OCI-LY3 (cell line): ENCODE data around the gene SLC19A1.

Experiments
- H2AFZ ChIP-seq: fragments of 200-600, 300-600 bp; shearing (Covaris generic); 2 replicates; pipeline ENCODE4 v1.6.0; 2014; ENCODE audit warnings: antibody characterized with exemption, low read depth, low read length
- H3K27ac ChIP-seq: fragments of 200-600, 300-600 bp; sonication (generic); 2 replicates; pipeline ENCODE4 v1.5.1; 2014; ENCODE audit warnings: mild to moderate bottlenecking, low read length, moderate library complexity, mixed read lengths
- H3K27me3 ChIP-seq: fragments of 200-600, 300-600 bp; sonication (generic); 2 replicates; pipeline ENCODE4 v1.6.1; 2014; ENCODE audit warnings: low read depth, low read length, mixed read lengths
- H3K36me3 ChIP-seq: fragments of 200-600, 300-600 bp; sonication (generic); replicated peaks from 2 replicates; pipeline ENCODE3; 2014; ENCODE audit warnings: low read depth, low read length, mixed read lengths
- H3K4me1 ChIP-seq: fragments of 300-600, 200-600 bp; sonication (generic); 2 replicates; pipeline ENCODE4 v1.6.1; 2014; ENCODE audit warnings: low read length, mixed read lengths
- H3K4me2 ChIP-seq: fragments of 200-600, 300-600 bp; sonication (generic); 2 replicates; pipeline ENCODE4 v1.6.1; 2014; ENCODE audit warnings: low read length, mixed read lengths
- H3K4me3 ChIP-seq: fragments of 300-600, 200-600 bp; sonication (generic); 2 replicates; pipeline ENCODE4 v1.5.1; 2014; ENCODE audit warnings: antibody characterized with exemption, mild to moderate bottlenecking, low read length, moderate library complexity
- H3K79me2 ChIP-seq: fragments of 300-600, 200-600 bp; shearing (Covaris generic); 2 replicates; pipeline ENCODE4 v1.6.1; 2014; ENCODE audit warnings: mild to moderate bottlenecking, low read length, mixed read lengths
- H3K9ac ChIP-seq: fragments of 300-600, 200-600 bp; shearing (Covaris generic); 2 replicates; pipeline ENCODE4 v1.6.0; 2014; ENCODE audit warnings: mild to moderate bottlenecking, low read length, moderate library complexity
- H3K9me3 ChIP-seq: fragments of 200-600, 300-600 bp; shearing (Covaris generic); 2 replicates; pipeline ENCODE4 v1.6.1; 2014; ENCODE audit warnings: low read length, mixed read lengths; ENCODE audit not compliant: insufficient read depth
- H4K20me1 ChIP-seq: fragments of 200-600, 300-600 bp; sonication (generic); 2 replicates; pipeline ENCODE4 v1.6.1; 2016; ENCODE audit warnings: low read length, mixed read lengths; ENCODE audit not compliant: insufficient read depth
- EZH2phosphoT487 ChIP-seq: fragments of 200-600 bp; shearing (Covaris generic); IDR thresholded peaks from 2 replicates; pipeline ENCODE4 v1.6.1; 2018; ENCODE audit warnings: antibody characterized with exemption, mixed run types, low read depth
- TF ChIP-seq, protein P1 (sequence below): fragments of 200-600, 300-600 bp; sonication (generic); IDR thresholded peaks from 2 replicates; pipeline ENCODE4 v1.5.1; 2014; ENCODE audit warnings: antibody characterized with exemption, low read length, low read depth

Gene SLC19A1

GRCh38 chr21:45457161-45457831, 84.9 kb downstream of the SLC19A1 start:
- Histone ChIP-seq H3K79me2 (no peaks in the 10 kb centered on the region), H3K4me2 (no peak overlapping the region), H2AFZ (no peak overlapping the region), H4K20me1 (no peaks in the 10 kb centered on the region), H3K9me3 (no peaks in the 10 kb centered on the region), H3K9ac (no peak overlapping the region), H3K36me3 (no peaks in the 10 kb centered on the region), H3K4me3 (no peak overlapping the region), H3K27ac (no peak overlapping the region), H3K27me3 (no peaks in the 10 kb centered on the region), H3K4me1 (no peaks in the 10 kb centered on the region)
- TF ChIP-seq EZH2phosphoT487: no peak
- TF ChIP-seq, protein P1, sequence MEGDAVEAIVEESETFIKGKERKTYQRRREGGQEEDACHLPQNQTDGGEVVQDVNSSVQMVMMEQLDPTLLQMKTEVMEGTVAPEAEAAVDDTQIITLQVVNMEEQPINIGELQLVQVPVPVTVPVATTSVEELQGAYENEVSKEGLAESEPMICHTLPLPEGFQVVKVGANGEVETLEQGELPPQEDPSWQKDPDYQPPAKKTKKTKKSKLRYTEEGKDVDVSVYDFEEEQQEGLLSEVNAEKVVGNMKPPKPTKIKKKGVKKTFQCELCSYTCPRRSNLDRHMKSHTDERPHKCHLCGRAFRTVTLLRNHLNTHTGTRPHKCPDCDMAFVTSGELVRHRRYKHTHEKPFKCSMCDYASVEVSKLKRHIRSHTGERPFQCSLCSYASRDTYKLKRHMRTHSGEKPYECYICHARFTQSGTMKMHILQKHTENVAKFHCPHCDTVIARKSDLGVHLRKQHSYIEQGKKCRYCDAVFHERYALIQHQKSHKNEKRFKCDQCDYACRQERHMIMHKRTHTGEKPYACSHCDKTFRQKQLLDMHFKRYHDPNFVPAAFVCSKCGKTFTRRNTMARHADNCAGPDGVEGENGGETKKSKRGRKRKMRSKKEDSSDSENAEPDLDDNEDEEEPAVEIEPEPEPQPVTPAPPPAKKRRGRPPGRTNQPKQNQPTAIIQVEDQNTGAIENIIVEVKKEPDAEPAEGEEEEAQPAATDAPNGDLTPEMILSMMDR: no peak

- no peaks in the 10 kb centered on the region for H3K4me1 ChIP-seq
- TF ChIP-seq, protein P1: no peak
- H3K27ac ChIP-seq: no peak overlapping the region
- no peak overlapping the region for H3K9ac ChIP-seq
- H4K20me1 ChIP-seq: no peaks in the 10 kb centered on the region
- H3K4me3 ChIP-seq: no peak overlapping the region
- no peaks in the 10 kb centered on the region for H3K9me3 ChIP-seq
- no peak overlapping the region for H3K4me2 ChIP-seq
- no peaks in the 10 kb centered on the region for H3K79me2 ChIP-seq
- H3K27me3 ChIP-seq: no peaks in the 10 kb centered on the region
- H3K36me3 ChIP-seq: no peaks in the 10 kb centered on the region
- H2AFZ ChIP-seq: no peak overlapping the region
Measured at GRCh38 chr21:45456584-45457160, 85.6 kb downstream of the SLC19A1 start.

DNA sequence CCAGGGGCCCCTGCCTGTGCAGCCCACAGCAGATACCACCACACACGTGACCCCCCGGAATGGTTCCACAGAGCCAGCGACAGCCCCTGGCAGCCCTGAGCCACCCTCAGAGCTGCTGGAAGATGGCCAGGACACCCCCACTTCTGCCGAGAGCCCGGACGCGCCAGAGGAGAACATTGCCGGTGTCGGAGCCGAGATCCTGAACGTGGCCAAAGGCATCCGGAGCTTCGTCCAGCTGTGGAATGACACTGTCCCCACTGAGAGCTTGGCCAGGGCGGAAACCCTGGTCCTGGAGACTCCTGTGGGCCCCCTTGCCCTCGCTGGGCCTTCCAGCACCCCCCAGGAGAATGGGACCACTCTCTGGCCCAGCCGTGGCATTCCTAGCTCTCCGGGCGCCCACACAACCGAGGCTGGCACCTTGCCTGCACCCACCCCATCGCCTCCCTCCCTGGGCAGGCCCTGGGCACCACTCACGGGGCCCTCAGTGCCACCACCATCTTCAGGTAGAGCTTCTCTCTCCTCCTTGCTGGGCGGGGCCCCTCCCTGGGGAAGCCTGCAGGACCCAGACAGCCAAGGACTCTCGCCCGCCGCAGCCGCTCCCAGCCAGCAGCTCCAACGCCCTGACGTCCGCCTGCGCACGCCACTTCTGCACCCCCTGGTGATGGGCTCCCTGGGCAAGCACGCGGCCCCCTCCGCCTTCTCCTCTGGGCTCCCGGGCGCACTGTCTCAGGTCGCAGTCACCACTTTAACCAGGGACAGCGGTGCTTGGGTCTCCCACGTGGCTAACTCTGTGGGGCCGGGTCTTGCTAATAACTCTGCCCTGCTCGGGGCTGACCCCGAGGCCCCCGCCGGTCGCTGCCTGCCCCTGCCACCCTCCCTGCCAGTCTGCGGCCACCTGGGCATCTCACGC, 86.3 kb downstream of the SLC19A1 start:
- no peak overlapping the region for H3K27ac ChIP-seq
- H3K4me2 ChIP-seq: no peak overlapping the region
- H3K27me3 ChIP-seq: no peaks in the 10 kb centered on the region
- H3K9ac ChIP-seq: no peak overlapping the region
- H3K79me2 ChIP-seq: no peaks in the 10 kb centered on the region
- H3K4me3 ChIP-seq: no peak overlapping the region
- H2AFZ ChIP-seq: no peak overlapping the region
- TF ChIP-seq EZH2phosphoT487: no peak
- TF ChIP-seq, protein P1: no peak
- H3K9me3 ChIP-seq: no peaks in the 10 kb centered on the region
- H3K4me1 ChIP-seq: no peaks in the 10 kb centered on the region
- no peaks in the 10 kb centered on the region for H4K20me1 ChIP-seq
- H3K36me3 ChIP-seq: no peaks in the 10 kb centered on the region
